Measurements from ENCODE around the gene EEFSEC. TPM values are rescaled to one million over a fixed set of nuclear protein-coding genes. Genes with fewer than 3 reads are reported as not detected.

The EEFSEC gene
- polyA plus RNA-seq, 10 donors, result 12.0 to 18.9 (median 16.1) TPM

GRCh38 chr3:128329491-128330213 lies 176.4 kb downstream of the EEFSEC start:
- no peak for DNase-seq

- DNase-seq, result no peak
Measured at GRCh38 chr3:128330214-128330842, 177.0 kb downstream of the EEFSEC start.

GRCh38 chr3:128334086-128334645 lies 180.9 kb downstream of the EEFSEC start:
- DNase-seq, result no peak

GRCh38 chr3:128334766-128335165 lies 181.5 kb downstream of the EEFSEC start:
- DNase-seq, result no peak

- DNase-seq, result peak in 1 of 3 donors; percentile 45
Measured at GRCh38 chr3:128335621-128336296, 182.5 kb downstream of the EEFSEC start.

GRCh38 chr3:128336337-128337156 lies 183.3 kb downstream of the EEFSEC start:
- DNase-seq, result no peak

- DNase-seq, result no peak
Measured at GRCh38 chr3:128337305-128337704, 184.0 kb downstream of the EEFSEC start.

GRCh38 chr3:128338536-128339330 lies 185.5 kb downstream of the EEFSEC start:
- DNase-seq, result no peak

- no peak for DNase-seq
Measured at GRCh38 chr3:128339491-128340012, 186.3 kb downstream of the EEFSEC start.

GRCh38 chr3:128340198-128340903 lies 187.1 kb downstream of the EEFSEC start:
- DNase-seq, result no peak

- no peak for DNase-seq
Measured at GRCh38 chr3:128340904-128341555, 187.7 kb downstream of the EEFSEC start.

GRCh38 chr3:128341659-128342395 lies 188.5 kb downstream of the EEFSEC start:
- DNase-seq, result no peak

GRCh38 chr3:128342701-128343180 lies 189.5 kb downstream of the EEFSEC start:
- DNase-seq, result no peak

- DNase-seq, result peak in 1 of 3 donors; percentile 21
Measured at GRCh38 chr3:128343287-128344051, 190.2 kb downstream of the EEFSEC start.

- DNase-seq, result no peak
Measured at GRCh38 chr3:128344052-128344735, 190.9 kb downstream of the EEFSEC start.

- no peak for DNase-seq
Measured at GRCh38 chr3:128345196-128345595, 191.9 kb downstream of the EEFSEC start.

GRCh38 chr3:128346562-128346961 lies 193.3 kb downstream of the EEFSEC start:
- DNase-seq, result no peak
